Panc1 (cell line): ENCODE results near the gene EEF1AKMT3.

Experiments used
- POLR2AphosphoS5 ChIP-seq: IDR thresholded peaks from 2 replicates; pipeline ENCODE4 v1.6.1; 2012; ENCODE audit warnings: mild to moderate bottlenecking, low read depth, low read length, moderate library complexity
- TCF7L2 ChIP-seq: IDR thresholded peaks from 2 replicates; pipeline ENCODE4 v1.6.1; 2011; ENCODE audit warnings: mild to moderate bottlenecking, low read depth, low read length, inconsistent platforms
- TF ChIP-seq, protein P1 (sequence below): fragments of 450-650 bp; IDR thresholded peaks from 2 replicates; pipeline ENCODE4 v1.5.1; 2017; ENCODE audit warnings: mild to moderate bottlenecking
- TF ChIP-seq, protein P2 (sequence below), 2 experiments: IDR thresholded peaks; 2 replicates each; pipeline ENCODE4 v1.6.1; 2011 to 2012; ENCODE audit warnings: low read depth in 2 of 2, control low read depth in 1 of 2, low read length in 1 of 2, mild to moderate bottlenecking in 1 of 2, moderate library complexity in 1 of 2; ENCODE audit not compliant: insufficient read depth in 1 of 2

DNA sequence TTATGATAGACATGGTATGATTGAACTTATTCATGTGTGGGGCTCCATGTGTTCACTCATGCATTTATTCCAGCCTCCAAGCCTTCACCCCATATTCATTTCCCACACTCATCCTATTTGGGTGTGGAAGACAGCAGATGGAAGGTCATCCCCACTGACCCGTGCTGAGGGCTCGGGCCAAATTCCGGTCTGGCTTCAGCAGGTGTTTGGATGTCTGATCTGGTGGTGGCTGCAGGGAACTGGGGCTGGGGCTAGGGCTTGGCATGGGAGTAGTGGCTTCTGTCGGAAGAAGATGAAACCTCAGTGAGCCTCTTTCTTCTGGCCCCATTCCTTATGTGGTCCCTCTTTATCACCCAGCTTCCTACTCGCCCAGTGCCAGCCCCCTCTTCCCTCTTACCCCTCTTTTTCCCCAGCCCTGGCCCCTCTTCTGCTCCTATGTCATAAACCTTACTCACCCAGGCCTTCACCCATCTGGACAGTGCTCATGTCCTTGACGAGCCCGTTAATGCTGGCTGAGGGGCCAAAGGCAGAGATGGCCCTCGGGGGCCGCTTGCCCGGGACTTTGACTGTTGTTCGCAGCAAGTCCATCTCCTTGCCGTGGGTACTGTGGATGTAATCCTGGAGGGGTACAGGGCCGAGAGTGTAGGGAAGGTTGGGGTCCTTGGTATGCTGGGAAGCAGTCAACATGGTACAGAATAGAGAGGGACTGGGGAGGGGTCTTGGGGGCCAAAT, 41.9 kb upstream of the EEF1AKMT3 start:
- TF ChIP-seq POLR2AphosphoS5 (no peak), TCF7L2 (no peak)
- TF ChIP-seq, protein P1, sequence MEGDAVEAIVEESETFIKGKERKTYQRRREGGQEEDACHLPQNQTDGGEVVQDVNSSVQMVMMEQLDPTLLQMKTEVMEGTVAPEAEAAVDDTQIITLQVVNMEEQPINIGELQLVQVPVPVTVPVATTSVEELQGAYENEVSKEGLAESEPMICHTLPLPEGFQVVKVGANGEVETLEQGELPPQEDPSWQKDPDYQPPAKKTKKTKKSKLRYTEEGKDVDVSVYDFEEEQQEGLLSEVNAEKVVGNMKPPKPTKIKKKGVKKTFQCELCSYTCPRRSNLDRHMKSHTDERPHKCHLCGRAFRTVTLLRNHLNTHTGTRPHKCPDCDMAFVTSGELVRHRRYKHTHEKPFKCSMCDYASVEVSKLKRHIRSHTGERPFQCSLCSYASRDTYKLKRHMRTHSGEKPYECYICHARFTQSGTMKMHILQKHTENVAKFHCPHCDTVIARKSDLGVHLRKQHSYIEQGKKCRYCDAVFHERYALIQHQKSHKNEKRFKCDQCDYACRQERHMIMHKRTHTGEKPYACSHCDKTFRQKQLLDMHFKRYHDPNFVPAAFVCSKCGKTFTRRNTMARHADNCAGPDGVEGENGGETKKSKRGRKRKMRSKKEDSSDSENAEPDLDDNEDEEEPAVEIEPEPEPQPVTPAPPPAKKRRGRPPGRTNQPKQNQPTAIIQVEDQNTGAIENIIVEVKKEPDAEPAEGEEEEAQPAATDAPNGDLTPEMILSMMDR: no peak
- TF ChIP-seq, protein P2, sequence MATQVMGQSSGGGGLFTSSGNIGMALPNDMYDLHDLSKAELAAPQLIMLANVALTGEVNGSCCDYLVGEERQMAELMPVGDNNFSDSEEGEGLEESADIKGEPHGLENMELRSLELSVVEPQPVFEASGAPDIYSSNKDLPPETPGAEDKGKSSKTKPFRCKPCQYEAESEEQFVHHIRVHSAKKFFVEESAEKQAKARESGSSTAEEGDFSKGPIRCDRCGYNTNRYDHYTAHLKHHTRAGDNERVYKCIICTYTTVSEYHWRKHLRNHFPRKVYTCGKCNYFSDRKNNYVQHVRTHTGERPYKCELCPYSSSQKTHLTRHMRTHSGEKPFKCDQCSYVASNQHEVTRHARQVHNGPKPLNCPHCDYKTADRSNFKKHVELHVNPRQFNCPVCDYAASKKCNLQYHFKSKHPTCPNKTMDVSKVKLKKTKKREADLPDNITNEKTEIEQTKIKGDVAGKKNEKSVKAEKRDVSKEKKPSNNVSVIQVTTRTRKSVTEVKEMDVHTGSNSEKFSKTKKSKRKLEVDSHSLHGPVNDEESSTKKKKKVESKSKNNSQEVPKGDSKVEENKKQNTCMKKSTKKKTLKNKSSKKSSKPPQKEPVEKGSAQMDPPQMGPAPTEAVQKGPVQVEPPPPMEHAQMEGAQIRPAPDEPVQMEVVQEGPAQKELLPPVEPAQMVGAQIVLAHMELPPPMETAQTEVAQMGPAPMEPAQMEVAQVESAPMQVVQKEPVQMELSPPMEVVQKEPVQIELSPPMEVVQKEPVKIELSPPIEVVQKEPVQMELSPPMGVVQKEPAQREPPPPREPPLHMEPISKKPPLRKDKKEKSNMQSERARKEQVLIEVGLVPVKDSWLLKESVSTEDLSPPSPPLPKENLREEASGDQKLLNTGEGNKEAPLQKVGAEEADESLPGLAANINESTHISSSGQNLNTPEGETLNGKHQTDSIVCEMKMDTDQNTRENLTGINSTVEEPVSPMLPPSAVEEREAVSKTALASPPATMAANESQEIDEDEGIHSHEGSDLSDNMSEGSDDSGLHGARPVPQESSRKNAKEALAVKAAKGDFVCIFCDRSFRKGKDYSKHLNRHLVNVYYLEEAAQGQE (IDR thresholded peaks at IDR 0.05; ENCODE audit: insufficient read depth in 1 of 2, low read depth in 2 of 2, low read length in 1 of 2): no peak
